Right kidney (tissue), 9 donors: ENCODE measurements around the gene SHCBP1.
"Not testable (repeated sequence)": the region's sequence is repeated elsewhere in the genome, so short reads cannot be mapped to it uniquely, and the experiment has no call there.

ENCODE experiments used
- DNase-seq: peaks from one replicate; pipeline ENCODE4 v3.0.0-alpha.2; 2016
- long read RNA-seq, 8 donors: transcript quantifications; one replicate each; lab custom pipeline, GENCODE V29; 2026

SHCBP1 gene
- long read RNA-seq, donor 1, partial matches to known transcripts, result 0 of 1 reads
- long read RNA-seq, donor 1, other reads (novel, unspliced or antisense), result 0 of 1 reads
- long read RNA-seq, donor 2, partial matches to known transcripts, result 0 of 1 reads
- long read RNA-seq, donor 2, other reads (novel, unspliced or antisense), result 0 of 1 reads
- long read RNA-seq, donor 3, result 0 reads
- long read RNA-seq, donor 4, partial matches to known transcripts, result 0 of 1 reads
- long read RNA-seq, donor 4, other reads (novel, unspliced or antisense), result 0 of 1 reads
- long read RNA-seq, donor 5, partial matches to known transcripts, result 0 of 2 reads
- long read RNA-seq, donor 5, other reads (novel, unspliced or antisense), result 0 of 2 reads
- long read RNA-seq, donor 6, partial matches to known transcripts, result 0 of 1 reads
- long read RNA-seq, donor 6, other reads (novel, unspliced or antisense), result 0 of 1 reads
- long read RNA-seq, donor 7, result 0 reads
- long read RNA-seq, donor 8, result 0 reads

GRCh38 chr16:46621006-46621933 is at the start of gene SHCBP1:
TSS of gene SHCBP1 (minus strand) at chr16:46621379. CDS start at chr16:46621359, 20 bp downstream.
- peak; percentile 76 for DNase-seq

DNA sequence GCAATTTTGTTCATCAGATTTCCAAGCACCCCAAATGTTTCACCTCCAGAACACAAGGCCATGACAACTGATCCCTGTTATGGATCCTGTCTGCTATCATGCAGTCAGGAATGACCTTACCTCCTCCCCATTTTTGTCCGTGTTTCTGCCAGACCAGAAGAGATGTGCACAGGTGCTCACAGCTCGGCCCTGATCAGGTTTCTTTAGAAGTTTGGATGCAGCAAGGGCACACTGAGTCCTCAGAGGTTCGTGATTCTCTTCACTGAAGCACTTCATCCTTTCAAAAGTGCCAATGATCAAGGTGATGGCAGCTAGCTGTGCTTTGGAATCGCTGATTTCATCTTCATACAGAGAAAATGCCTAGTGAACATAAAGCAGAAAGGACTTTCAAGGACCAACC is 40.9 kb upstream of the SHCBP1 start:
- DNase-seq, result no peak

- DNase-seq, result no peak
Observed at GRCh38 chr16:46658925-46659324, 37.7 kb upstream of the SHCBP1 start.

DNA sequence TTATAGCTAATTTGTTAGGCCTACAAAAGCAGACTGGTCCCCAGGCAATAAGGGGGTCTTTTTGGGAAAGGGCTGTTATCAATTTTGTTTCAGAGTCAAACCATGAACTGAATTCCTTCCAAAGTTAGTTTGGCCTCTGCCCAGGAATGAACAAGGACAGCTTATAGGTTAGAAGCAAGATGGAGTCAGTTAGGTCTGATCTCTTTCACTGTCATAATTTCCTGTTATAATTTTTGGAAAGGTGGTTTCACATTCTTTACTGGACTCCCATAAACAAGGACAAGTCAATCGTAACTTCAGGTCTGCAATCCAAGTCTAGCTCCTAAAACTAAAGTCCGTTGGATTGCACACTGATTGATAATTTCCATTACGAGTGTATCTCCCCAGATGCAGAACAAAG is 30.1 kb upstream of the SHCBP1 start:
- no peak for DNase-seq

DNA sequence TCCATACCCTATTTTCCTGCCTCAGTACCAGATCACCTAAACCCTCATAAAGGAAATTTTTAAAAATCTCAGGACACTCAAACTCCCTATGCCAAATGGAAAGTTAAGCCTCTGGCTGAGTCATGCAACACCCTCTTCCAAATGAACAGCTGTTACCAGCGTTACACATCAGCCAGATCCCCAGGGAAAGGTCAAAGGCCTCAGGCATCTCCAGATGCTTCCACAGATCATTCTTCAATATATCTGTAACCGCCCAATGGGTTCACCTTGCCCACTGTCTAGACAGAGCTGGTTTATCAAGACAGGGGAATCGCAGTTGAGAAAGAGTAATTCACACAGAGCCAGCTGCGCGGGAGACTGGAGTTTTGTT is 29.1 kb upstream of the SHCBP1 start:
- no peak for DNase-seq

DNA sequence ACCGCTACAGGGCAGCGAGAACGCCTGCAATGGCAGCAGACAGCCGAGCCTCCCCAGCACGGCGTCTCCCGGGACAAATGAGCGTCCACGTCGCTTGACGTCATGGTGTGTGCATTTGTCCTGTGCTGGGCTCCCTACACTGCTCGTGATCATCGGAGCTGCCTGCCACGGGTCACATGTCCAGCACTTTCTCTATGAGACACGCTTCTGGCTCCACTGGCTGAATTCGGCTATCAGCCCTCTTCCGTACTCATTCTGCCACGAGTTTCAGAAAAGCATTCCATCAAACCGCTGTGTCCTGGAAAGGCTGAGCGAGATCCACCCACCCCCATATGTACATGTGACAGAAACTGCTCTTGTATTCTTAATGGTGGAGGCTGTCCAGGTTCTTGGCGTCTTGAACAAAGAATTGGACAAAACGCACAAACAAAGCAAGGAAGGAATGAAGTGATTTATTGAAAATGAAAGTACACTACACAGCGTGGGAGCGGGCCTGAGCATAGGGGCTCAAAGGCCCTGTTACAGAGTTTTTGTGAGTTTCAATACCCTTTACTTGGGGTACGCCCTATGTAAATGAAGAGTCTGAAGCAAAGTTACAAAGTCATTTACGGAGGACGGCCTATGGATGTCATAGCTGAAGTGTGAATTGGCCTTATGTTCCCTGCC is 28.5 kb upstream of the SHCBP1 start:
- DNase-seq, result no peak

- DNase-seq, result no peak
Observed at GRCh38 chr16:46648656-46649055, 27.5 kb upstream of the SHCBP1 start.

GRCh38 chr16:46638947-46639925 is 18.1 kb upstream of the SHCBP1 start:
- DNase-seq, result no peak

DNA sequence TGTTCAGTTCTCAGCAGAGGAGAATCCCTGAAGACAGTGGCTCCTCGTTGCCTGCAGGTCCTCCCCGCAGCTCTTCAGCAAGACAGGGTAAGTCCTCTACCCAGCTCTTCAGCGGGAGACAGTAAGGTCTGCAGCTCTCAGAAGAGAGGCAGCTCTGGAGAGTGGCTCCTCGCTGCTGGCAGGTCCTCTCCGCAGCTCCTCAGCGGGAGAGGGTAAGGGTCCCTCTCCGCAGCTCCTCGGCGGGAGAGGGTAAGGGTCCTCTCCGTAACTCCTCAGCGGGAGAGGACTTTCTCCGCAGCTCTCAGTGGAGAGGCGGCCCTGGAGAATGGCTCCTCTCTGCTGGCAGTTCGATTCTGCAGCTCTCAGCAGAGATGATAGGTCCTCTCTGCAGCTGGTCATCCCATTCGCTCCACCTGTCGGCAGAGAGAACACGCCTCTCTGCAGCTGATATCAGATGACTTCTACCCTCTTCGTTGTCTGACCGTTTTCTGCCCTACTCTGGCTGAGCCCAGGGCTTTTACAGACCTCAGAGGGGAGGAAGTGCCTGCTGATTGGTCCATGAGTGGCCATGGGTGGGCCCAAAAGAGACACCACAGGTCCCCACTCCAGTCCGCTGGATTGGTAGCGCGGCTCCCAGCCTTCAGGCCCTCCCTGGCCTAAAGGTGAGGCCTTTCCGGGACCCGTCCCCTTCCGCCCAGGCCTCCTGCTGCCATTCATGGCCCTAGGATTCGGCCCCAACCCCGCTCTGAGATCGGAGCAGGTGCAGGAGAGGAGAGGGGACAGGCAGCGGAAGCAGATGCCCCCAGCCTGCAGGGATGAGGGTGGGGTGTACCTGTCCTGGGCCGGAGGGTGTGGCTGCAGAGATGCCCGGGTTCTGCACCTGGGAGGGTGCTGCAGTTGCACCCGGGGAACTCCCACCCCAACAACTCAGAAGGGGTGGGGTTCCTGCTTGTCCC is 11.9 kb upstream of the SHCBP1 start:
- no peak for DNase-seq

DNA sequence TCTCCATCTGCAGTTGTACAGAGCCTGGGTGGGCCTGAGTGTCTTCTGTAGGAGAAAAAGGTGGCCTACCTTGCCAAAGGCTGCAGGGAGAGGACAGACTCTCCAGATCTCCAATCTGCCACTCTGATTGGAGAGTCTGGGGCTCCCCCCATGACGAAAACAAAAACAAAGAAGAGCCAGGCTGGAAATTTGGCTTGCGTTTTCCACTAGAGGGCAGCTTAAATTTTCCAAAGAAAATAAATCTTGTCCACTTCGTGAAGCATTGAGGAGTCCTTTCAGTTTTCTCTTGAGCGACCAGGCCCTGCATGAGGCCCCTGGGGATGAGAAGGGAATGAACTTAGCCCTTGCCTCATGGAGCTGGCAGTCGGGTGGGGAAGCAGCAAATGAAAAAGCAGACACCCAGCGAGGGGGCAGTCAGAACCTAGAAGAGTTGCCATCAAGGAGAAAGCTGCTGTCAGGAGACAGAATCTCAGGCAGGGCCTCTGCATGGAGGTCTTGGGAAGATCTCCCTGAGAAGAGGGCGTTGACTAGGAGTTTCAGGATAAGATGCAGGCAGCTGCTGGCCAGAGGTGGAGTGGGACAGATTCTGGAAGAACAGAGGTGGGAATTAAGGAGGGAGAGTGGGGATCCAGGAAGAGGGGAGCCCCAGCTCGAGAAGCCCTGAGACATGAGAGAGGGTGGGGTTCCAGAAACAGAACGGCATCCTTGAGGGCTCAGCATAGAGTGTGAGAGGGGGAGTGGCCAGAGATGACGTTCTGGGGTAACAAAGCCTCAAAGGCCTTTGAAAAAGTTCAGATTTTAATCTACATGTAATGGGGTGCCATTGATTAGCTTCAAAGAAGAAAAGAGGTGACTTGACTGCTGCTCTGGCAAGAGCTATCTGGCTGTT is 8.4 kb upstream of the SHCBP1 start:
- DNase-seq, result no peak

GRCh38 chr16:46627746-46628145 is 6.6 kb upstream of the SHCBP1 start:
- no peak for DNase-seq

- not testable (repeated sequence) for DNase-seq
Observed at GRCh38 chr16:46626681-46627080, 5.5 kb upstream of the SHCBP1 start.

DNA sequence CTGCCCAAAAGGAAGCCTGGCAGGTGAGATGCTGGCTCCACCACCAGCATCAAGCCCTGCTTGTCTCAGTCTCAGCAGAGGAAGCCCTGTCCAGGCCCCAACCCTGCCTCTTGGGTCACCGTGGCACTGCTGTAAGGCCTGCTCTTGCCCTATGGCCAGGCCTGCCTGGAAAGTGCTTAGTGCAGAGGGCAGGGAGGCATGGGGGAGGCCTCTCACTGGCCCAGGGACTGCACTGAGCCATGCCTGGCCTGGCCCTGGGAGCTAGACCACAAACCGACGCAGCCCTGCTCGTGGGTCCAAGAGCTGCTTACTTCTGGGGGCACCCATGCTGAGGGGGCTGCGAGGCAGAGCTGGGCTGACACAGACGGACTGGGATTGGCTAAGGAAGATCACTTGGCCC is 3.7 kb upstream of the SHCBP1 start:
- DNase-seq, result not testable (repeated sequence)

GRCh38 chr16:46623707-46624106 is 2.5 kb upstream of the SHCBP1 start:
- not testable (repeated sequence) for DNase-seq

DNA sequence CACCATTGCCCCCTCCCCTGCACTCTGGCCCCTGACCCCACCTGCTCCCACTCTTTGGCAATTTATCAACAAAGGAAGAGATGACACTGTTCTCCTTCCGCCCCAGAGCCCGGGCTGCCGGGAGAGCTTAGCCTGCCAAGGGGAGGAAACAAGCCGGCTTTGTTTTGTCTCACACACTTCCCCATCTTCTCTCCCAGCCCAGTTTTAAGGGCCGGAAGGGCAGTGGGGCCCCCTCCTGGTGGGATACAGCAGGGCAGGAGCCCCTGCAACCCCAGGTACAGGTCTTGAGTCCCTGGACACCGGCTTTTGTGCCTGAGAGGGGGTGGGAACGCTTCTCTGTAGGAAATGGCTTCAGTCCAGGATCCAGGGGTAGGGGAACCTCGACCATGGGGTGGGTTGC is 2.1 kb upstream of the SHCBP1 start:
- DNase-seq, result not testable (repeated sequence)

- DNase-seq, result no peak
Observed at GRCh38 chr16:46621934-46622676, 926 bp upstream of the SHCBP1 start.

DNA sequence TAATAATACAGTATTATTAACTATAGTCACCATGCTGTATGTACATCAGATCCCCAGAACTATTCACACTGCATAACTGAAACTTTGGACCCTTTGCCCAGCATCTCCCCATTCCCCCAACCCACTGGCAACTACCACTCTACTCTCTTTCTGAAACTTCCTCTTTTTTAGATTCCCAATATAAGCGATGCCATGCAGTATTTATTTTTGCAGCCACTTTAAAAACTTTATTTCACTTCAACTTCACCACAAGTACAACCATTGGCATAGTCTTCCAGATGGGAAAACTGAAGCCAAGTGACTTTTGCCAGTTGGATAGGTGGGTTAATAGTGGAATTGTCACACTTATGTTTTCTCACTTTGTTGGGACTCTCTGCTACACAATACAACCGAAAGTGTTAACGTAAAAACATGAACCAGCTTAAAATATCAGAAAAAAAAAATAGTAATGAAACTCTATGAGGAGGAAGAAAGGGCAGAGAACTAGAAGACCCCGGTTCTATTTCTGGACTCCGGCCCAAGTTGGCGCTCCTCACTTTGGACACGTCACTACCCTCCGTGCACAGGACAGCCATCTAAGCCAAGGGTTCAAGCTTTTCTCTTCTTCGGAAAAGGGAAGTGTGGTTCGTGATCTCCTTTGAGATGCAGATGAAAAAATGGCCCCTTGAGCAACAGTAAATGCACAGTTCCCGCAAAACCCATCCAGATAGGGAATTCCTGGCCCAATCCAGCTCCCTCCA is 743 bp downstream of the SHCBP1 start:
- no peak for DNase-seq

- DNase-seq, result no peak
Observed at GRCh38 chr16:46618516-46618915, 2.7 kb downstream of the SHCBP1 start.
